ENCODE measurements around the gene PBX3.
"Not testable (repeated sequence)": the region's sequence is repeated elsewhere in the genome, so short reads cannot be mapped to it uniquely, and the experiment has no call there.

DNA sequence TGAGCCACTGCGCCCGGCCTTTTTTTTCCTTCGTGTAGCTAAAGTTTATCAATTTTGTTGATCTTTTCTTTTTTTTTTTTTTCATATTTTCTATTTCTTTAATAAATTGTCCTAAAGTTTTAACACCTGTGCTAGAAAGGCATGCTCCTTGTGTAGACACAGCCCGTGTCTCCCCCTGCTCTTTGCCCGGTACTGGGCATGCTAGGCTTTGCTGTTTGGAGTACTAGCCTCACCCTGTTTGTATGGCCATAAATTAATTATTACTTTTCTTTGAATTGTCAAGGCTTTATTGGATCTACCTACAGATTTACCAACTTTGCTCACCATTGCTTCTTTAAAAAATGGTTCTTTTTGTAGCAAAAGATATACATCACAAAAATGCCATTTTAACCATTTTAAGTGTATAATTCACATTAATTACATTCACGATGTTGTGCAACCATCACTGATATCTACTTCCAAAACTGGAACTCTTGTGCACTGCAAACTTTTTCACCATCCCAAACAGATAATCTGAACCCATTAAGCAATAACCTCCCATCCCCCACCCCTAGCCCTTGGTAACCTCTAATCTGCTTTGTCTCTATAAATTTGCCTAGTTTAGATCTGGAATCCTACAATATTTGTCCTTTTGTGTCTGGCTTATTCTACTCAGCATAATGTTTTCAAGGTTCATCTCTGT lies 31.5 kb downstream of the PBX3 start:
- TF ChIP-seq EZH2 (IDR thresholded peaks at IDR 0.05; ENCODE audit: low read length, missing control alignments) = not testable (repeated sequence)
- TF ChIP-seq, protein P1, sequence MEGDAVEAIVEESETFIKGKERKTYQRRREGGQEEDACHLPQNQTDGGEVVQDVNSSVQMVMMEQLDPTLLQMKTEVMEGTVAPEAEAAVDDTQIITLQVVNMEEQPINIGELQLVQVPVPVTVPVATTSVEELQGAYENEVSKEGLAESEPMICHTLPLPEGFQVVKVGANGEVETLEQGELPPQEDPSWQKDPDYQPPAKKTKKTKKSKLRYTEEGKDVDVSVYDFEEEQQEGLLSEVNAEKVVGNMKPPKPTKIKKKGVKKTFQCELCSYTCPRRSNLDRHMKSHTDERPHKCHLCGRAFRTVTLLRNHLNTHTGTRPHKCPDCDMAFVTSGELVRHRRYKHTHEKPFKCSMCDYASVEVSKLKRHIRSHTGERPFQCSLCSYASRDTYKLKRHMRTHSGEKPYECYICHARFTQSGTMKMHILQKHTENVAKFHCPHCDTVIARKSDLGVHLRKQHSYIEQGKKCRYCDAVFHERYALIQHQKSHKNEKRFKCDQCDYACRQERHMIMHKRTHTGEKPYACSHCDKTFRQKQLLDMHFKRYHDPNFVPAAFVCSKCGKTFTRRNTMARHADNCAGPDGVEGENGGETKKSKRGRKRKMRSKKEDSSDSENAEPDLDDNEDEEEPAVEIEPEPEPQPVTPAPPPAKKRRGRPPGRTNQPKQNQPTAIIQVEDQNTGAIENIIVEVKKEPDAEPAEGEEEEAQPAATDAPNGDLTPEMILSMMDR (conservative IDR thresholded peaks at IDR 0.05 in 1 of 2, IDR thresholded peaks at IDR 0.05 in 1 of 2; ENCODE audit: low read depth in 1 of 2, low read length in 2 of 2) = not testable (repeated sequence)
